CD4-positive, alpha-beta T cell treated with Interleukin-6 for 4 hours (primary cell): Measurements from ENCODE around the gene NAV1.
A peak's percentile ranks its signal among the peaks of the same experiment; 100 is the strongest.
"Not testable (repeated sequence)": the region's sequence is repeated elsewhere in the genome, so short reads cannot be mapped to it uniquely, and the experiment has no call there.

Experiments
- DNase-seq: peaks from one replicate; pipeline ENCODE4 v3.0.0-alpha.2; 2020; ENCODE audit warnings: mixed read lengths

The NAV1 gene

DNA sequence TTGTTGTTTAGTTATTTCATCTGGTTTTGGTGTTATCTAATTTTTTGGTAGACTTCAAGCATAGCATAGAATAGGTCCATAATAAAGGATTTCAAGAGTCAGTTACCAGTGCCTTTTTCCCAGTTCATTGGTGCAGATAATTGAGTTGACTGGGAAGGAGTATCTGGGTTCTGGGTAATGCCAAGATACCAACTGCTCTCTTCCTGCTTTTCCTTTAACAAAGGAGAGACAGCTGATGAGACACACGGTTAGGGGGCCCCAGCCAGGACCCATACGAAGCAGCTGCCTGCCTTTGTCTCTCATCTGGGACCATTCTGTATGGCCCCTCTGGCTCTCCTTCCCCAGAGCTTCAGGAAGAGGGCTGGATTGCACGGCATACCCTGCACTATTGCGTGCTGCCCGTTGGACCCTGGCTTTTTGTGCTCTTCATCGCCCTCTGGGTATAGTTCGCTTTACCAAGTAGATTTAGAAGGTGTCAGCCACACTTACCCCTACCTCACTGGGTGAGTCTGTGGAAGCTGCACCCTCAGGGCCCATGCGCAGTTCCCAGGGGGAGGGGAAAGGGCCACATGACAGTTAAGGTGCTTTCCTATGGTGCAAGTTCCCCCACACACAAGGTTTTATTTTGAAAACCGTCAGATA is 7.0 kb downstream of the NAV1 start:
- DNase-seq: no peak

DNA sequence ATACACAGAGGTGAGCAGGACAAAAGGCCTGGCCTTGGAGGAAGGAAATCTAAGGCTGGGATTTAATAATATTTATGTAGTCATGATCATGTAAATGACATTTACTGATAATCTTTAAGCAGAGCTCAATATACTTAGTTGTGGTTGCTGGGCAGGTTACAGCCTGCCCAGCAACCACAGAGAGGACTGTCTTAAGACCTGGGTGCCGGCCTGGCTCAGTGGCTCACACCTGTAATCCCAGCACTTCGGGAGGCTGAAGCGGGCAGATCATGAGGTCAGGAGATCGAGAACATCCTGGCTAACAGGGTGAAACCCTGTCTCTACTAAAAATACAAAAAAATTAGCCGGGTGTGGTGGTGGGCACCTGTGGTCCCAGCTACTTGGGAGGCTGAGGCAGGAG is 10.6 kb downstream of the NAV1 start:
- not testable (repeated sequence) for DNase-seq

DNA sequence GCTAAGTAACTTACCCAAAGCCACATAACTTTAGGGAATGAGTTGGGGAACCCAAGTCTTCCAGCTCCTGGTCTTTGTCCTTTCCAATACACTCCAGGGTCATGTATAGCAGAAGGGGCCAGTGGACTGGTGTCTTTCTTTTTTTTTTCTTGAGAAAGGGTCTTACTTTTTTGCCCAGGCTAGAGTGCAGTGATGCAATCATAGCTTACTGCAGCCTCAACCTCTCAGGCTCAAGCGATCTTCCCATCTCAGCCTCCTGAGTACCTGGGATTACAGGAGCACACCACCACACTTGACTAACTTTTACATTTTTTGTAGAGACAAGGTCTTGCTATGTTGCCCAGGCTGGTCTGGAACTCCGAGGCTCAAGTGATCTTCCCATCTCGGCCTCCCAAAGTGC is 12.2 kb downstream of the NAV1 start:
- no peak for DNase-seq

DNA sequence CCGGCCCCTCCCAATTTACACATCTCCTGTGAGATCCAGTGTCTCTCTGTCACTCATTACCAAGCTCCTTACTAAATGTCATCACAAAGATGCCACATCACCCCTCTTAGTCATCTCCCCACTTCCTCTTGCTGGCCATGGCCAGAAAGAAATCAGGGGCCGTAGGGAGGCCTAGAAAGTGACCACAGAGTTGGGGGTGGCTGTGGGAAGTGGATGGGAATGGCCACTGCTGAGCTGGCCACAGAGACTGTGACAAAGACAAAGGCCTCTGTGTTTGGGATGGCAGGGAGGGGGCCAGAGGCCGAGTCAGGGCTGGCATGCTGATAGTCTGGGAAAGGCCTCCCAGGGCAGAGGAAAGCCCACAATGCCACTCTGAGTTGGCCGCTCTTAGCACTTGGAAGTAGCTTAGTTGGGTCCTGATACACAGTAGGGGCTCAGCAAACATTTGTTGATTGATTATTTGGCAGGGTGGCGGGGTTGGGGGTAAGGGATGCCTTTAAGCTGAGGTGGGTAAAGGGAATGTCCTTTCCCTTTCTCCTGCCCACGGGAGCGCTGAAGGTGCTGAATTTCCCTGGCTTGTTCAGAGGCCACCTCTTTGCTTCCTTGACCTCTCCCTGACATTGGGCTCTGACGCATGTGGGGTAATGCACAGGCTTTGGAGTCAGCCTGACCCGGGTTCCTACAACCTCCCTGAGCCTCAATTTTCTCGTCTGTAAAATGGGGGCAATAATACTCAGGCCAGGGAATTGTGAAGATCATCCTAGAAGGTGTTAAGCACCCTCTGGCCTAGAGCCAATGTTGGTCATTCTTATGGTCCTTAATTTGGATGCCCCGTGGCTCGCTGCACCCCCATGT is 13.2 kb downstream of the NAV1 start:
- DNase-seq: no peak

DNA sequence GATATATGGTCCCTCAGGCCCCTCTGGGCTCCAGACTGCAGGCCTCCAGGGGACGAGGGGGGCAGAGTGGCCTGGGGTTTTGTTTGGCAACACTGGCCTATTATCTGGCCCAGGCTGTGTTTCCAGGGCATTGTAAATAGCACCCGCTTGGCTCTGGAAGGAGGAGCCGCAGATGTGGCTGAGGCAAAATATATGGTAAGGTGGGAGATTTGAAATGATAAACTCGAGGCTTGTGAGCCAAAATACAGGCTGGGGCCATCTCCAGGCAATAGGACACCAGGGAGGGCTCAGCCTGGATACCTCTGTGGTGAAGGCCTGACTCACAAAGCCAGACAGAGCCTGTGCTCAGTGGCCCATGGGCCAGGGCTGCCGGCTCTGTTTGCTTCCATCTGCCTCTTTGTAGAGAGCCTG is 14.0 kb downstream of the NAV1 start:
- no peak for DNase-seq

DNA sequence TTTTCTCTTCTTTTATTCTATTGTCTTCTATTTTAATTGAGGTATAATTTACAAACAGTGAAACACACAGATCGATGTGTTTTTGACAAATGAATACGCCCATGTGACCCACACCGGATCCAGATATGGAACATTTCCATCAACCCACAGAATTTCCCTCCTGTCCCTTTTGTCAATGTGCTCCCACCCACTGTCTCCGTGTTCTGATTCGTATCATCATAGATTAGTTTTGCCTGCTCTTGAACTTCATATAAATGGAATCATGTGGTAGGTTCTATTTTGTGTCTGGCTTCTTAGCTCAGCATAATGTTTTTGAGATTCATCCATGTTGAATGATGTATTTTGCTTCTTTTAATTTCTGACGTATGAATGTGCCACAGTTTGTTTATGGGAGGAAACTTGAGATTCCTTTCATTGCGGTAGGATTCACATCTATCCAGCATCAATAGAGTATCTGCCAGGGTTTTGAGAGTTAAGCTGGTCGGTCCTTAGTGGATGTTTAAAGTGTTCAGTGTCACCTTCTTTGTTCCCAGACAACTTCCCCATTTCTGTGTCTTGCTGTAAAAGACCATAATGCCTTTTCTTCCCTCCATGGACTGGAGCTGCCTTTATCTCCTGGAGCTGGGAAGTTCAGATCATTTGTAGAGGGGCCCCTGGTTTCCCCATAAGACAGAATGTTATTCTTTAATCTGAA is 14.7 kb downstream of the NAV1 start:
- DNase-seq: no peak

DNA sequence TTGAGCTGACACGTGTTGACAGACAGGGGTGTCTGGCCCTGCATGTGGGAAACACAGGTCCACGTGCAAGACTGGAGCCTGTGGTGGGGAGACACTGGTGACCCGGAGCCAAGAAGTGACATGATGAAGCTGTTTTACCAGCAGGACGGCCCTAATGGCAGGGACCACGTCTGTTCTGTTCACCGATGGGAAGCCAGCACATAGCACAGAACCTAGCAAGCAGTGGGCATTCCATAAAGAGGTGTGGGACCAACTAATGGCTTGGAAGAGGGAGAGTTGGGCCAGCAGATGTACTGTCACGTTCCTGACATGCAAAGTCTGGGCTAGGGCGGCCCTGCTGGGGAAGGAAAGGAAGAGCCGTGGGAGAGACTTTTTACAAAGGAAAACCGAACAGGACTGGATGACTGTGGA is 15.3 kb downstream of the NAV1 start:
- no peak for DNase-seq

DNA sequence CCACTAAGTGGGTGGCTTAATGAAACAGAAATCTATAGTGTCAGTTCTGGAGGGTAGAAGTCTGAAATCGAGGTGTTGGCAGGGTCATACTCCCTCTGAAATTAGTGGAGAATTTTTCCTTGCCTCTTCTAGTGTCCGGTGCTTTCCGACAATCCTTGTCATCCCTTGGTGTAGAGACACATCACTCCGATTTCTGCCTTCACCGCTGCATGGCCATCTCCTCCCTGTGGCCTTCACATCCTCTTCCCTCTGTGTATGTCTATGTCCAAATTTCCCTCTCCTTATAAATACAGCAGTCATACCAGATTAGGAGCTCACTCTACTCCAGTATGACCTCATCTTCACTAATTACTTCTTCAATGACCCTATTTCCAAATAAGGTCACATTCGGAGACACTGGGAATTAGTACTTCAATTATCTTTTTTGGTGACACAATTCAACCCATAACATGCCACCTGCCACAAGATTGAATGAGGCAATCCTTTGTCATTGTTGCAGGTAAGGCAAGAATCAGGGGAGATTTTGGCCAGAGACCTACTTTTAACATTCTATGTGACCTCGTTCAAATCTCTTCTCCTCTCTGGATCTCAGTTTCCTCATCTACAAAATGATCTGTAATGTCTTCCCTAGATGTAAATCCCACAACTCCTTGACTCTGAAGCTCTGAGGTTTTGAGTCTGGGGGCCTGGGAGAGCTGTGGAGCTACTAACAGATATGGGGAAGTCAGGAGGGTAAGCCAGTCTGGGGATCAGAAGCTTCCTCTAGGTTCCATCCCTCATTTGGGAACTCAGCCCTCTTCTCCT is 16.1 kb downstream of the NAV1 start:
- no peak for DNase-seq

DNA sequence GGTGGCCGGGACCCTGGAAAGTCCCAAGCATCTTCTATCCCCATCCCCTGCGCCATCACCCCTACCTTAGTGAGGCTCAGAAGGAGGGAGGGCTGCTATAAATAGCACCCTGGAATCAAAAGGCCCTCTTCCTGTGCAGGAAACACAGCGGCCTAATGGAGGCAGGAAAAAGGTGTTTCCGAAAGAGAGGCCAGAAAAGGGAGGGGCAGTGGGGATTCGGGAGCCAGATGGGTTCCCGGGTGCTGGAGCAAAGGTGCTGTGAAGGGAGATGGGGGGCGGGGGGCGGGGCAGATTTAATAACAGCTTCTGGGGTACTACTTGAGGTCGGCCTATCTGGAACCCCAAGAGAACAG is 16.6 kb downstream of the NAV1 start:
- DNase-seq: no peak

DNA sequence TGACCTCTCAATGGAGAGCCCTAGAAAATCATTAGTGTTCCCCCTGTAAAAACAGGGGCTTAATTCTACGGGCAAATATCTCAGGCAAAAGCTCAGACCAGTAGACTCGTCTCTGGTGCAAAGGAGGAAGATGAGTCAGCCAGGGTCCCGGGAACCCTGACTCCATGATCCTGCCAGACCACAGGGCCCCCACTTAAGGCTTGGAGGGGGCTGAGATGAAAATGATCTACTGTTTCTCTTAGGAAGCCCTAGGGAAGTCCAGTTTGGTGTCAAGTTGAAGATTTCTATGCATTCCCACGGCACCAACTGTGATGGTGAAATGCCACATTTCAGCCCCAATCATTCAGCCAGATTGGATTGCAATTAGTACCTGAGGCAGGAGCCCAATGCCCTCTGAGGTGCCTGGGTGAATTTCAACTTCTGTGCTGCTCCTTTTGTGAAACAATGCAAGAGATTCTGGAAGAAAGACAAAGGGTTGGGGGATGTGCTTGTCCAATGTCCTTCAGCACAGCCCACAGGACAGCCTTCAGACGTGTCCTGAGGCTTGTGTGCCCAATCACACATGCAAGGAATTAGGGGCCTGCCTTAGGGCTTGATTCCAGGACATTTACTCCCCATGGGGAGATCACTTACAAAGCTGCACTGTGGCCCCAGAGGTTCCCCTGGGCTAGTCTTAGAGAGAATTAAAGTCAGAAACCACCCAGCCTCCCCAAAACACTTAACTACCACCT is 18.1 kb downstream of the NAV1 start:
- DNase-seq: no peak

DNA sequence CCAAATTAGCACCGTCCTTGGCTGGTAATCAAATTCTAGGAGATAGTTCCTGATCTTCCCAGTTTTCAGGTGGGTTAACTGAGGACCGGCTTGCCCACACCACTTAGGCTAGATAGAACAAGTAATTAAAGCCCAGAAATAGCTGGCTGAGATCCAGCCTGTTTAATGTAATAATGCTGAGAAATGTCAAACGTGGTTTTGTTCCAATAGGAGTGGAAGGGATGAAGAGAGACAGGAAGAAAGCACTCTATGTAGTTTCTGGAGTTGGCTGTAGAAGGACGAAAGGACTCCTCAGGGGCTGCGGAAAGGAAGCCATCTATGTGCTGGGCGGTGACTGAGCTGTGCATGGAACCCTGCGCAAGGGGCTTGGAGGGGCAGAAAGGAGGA is 18.6 kb downstream of the NAV1 start:
- DNase-seq: no peak

DNA sequence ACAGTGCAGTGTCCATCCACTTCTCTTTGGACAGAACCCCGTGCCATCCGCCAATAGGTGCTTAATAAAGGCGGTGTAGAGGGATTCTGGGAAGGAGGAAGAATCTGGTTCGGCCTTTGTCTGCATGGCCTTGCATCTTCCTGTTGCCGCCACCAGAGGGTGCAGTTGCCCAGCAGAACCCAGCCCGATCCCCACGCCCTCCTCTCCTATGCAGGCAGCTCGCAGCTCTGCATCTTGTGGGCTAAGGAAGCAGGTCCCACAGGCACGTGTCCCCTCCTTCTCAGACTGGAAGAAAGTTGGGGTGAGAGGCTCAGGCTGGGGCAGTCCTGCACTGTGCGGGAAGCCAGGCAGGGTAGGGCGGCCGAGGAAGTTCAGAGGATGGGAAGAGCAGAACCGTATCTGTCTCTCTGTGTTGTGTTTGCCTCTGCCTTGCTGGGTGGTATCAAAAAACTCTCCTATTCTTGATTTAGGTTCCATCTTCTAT is 20.8 kb downstream of the NAV1 start:
- peak; percentile 71 for DNase-seq

DNA sequence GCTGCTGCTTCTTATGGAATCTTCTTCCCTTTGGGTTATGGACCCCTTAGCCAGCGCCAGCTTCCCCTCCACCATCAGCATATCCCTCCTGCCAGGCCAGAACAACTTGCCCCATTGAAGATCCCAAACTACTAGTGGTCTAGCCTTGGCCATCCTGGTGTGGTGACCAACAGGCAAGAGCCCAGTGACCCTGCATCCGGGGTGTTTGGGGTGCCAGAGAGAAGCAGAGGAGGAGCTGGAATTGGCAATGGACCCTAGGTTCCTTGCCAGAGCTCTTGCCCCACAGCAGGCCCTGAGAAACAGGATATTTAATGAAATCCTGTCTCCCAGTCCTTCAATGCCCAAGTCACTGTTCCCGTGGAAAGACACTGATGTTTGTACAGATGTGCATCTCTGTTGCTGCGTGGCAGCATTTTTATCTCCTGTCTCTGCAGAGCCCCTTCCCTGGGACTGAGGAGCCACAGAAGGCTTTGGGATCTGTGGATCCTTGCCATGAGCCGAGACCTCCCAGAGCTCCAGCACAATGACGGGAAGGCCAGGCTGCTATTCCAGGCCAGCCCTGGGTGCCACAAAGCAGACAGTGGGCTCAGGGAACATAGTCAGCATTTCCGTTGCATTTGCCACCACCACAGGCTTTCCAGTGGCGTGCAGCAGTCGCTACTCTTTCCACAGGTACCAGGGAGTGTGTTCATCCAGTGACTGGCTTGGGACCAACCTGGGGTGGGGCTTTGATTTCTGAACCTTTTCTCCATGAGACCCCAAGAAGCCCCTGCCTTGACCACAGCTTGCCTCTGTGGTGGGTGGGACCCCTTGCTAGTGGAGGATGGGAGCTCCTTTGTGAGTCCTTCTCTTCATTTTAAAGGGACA is 21.6 kb downstream of the NAV1 start:
- DNase-seq: no peak

DNA sequence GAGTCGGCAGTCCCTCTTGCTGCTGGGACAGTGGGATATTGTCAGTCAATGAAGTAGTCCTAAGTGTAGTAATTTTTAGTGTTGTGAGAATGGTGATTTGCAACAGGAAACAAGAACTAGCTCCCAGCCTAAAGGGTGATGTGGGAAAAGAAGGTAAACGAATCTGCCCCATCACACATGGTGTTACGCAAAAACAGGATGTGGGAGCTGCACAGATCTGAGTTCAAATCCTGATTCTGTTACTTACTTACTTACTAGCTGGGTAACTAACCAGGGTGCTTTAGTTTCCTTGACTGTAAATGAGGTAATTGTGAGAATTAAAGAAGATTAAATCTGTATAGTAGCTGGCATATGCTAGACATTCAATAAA is 22.3 kb downstream of the NAV1 start:
- no peak for DNase-seq

DNA sequence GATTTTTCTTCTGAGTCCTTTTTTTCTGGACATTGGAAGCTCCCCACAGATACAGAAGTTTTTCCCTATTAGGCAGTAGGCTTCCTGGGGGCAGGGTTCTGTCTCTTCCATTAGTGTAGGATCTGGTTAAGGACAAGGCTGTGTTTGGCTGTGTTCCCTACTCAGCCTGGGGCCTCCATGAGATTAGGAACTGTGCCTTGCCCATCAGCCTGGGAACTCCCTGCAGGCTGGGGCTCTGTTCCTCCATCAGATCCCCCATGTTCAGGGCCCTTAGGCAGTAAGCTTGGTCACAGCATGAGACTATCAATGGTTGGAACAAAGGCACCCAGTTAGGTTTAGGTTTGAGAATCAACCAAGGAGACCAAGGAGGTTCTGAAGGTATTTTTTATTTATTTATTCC is 22.7 kb downstream of the NAV1 start:
- no peak for DNase-seq

DNA sequence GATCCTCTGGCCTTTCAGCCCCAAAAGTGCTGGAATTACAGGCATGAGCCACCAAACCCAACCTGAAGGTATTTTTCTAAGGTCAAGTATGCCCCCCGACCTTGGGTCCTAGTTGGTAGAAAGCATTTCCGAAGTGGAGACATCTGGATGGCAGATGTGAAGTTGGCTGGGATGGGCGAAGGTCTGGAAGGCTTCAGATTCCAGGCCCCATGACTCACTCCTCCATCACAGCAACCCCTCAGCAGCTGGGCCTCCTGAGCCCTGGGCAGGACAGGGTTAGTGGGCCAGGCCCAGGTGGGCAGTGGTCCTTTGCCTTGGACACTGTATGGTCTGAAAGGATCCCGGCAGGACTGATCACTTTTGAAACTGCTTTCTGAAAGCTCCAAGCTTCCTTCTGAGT is 23.3 kb downstream of the NAV1 start:
- no peak for DNase-seq

DNA sequence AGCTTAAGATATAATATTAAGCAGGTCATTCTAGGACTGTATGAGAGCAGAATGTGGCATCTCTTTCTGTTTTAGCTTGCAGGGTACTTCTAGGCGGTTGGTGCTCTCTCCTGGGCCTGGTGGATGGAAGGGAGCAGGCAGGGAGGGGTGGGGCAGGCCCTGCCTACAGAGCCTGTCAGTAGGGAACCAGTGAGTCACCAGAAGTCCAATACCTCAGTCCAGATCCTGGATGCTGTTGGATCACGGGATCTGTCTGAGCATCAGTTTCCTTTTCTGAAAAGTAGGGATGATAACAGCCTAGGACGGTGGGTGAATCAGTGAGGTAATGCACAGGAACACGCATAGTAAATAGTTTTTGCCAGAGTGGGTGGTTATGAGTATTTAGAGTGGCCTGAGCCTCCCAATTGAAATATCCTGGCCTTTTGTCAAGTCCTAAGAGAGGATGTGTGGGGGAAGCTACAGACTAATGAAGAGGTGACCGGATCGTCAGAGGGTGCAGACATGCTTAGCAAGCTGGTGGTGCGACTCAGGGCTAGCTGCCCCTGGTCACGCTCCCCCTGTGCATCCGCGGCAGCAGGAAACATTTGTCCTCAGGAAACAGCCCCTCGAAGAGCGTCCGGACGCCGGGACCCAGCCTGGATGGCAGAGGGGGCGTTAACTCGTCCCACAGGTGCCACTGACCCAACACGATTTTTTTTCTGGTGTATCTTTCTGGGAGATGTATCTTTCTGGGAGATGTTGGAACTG is 23.9 kb downstream of the NAV1 start:
- no peak for DNase-seq

DNA sequence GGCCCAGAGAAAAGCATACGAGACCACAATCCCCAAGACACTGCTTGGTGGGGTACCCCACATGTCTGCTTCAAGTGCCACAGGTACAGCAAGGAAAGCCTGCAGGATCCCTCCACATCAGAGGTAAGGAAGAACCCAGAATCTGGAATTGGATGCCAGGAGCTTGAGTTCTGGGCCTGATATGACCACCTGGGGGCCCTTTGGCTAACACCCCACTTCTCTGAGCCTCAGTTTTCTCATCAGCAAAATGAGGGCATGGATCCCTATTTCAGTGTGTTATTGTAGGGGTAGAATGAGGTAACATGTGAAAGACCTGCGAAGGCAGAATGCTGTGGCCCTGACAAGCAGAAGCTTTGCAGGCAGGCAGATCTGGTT is 24.5 kb downstream of the NAV1 start:
- no peak for DNase-seq

DNA sequence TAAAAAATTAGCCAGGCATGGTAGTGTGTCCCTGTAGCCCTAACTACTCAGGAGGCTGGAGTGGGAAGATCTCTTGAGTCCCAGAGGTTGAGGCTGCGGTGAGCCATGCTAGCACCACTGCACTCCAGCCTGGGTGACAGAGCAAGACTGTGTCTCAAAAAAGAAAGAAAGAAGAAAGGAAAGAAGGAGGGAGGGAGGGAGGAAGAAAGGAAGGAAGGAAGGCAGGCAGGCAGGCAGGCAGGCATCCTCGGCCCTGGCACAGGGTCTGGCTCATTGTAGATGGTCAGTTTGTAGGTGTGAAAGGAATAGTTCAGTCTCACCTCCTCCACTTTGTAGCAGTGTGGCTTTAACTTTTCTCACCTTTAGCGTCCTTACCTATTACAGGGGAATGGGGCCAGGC is 25.0 kb downstream of the NAV1 start:
- no peak for DNase-seq

DNA sequence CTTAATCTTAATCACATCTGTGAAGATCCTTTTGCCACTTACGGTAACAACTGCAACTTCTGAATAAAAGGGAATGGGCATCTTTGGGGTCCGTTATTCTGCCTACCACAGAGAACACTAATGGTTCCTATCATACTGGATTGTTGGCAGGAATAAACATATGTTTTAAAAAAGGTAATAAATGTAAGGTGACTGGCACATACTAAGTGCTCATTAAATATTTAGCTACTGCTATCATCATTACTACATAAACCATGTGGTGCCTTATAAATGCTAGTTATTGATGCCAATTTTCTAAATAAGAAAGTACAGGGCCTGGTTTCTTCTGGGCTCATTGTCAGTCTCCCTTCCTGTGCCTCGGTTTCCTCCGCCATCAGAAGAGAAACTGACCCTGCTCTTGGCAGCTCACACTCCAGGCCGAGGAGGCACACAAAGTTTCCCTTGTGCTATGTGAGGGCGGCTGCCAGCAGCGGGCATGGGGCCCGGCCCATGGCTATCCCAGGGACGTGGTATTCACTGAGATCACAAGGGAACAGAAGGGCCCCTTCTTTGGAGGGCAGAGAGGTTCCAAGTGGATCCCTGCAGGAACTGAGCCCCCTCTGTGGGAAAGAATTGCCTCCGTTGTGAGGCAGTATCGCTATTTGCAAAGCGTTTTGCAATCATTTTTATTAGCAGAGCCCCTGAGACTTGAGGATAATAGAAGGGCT is 26.2 kb downstream of the NAV1 start:
- no peak for DNase-seq
